IMR-90 (cell line): ENCODE results near the gene VEGFC. TPM values are rescaled to one million over a fixed set of nuclear protein-coding genes. Genes with fewer than 3 reads are reported as not detected.

Source experiments
- ATAC-seq: fragments of 200-7000 bp; cut with Tn5 transposase; 2 replicates; pipeline ENCODE4 v1.9.1; 2020; ENCODE audit warnings: low read depth, mild to moderate bottlenecking, moderate library complexity
- BruUV-seq: library from RNA; stranded (reverse); fragments of 400-500 nt; replicated peaks from 2 replicates; lab custom pipeline; 2021; lab: Mats Ljungman, UMichigan
- CTCF ChIA-PET: fragments of 300-600 bp; formaldehyde crosslinking; extraction: SDS; loops from one replicate; lab custom pipeline; 2021; ENCODE audit warnings: antibody characterized with exemption; lab: Yijun Ruan, JAX
- POLR2A ChIA-PET: fragments of 300-600 bp; sonication (Branson Sonifier 250); formaldehyde crosslinking; loops from one replicate; lab custom pipeline; 2022; ENCODE audit warnings: antibody characterized with exemption; ENCODE audit not compliant: unreplicated experiment; lab: Charles Lee
- DNase-seq: peaks from one replicate; pipeline ENCODE4 v3.0.0; 2013
- H2AFZ ChIP-seq: replicated peaks from 2 replicates; pipeline ENCODE3; 2013; ENCODE audit warnings: low read length, mild to moderate bottlenecking; ENCODE audit not compliant: poor library complexity
- H2AK5ac ChIP-seq: 2 replicates; pipeline ENCODE4 v1.6.1; 2013; ENCODE audit warnings: low read depth, low read length, inconsistent platforms
- H2AK9ac ChIP-seq: replicated peaks from 2 replicates; pipeline ENCODE3; 2013; ENCODE audit warnings: mild to moderate bottlenecking, low read depth, low read length, moderate library complexity; ENCODE audit not compliant: poor library complexity
- H2BK120ac ChIP-seq: 2 replicates; pipeline ENCODE4 v1.6.1; 2013; ENCODE audit warnings: low read depth, low read length, inconsistent platforms
- H2BK15ac ChIP-seq: 3 replicates; pipeline ENCODE4 v1.6.1; 2013; ENCODE audit warnings: low read depth, low read length, inconsistent platforms
- H2BK20ac ChIP-seq: 2 replicates; pipeline ENCODE4 v1.6.1; 2013; ENCODE audit warnings: low read depth, mild to moderate bottlenecking, inconsistent platforms, low read length, moderate library complexity
- H2BK5ac ChIP-seq: 2 replicates; pipeline ENCODE4 v1.6.1; 2013; ENCODE audit warnings: mild to moderate bottlenecking, low read depth, low read length, inconsistent platforms; ENCODE audit not compliant: poor library complexity, severe bottlenecking
- H3K14ac ChIP-seq: replicated peaks from 2 replicates; pipeline ENCODE4 v1.6.1; 2013; ENCODE audit warnings: low read depth, low read length, inconsistent platforms
- H3K18ac ChIP-seq: 2 replicates; pipeline ENCODE4 v1.6.1; 2013; ENCODE audit warnings: low read depth, low read length, control low read depth
- H3K23ac ChIP-seq: 2 replicates; pipeline ENCODE4 v1.6.1; 2013; ENCODE audit warnings: low read depth, low read length, inconsistent platforms
- H3K27ac ChIP-seq: 2 replicates; pipeline ENCODE4 v1.5.1; 2013; ENCODE audit warnings: mild to moderate bottlenecking, control low read depth, low read length; ENCODE audit not compliant: insufficient read depth
- H3K27me3 ChIP-seq: 2 replicates; pipeline ENCODE4 v1.6.1; 2013; ENCODE audit warnings: low read length; ENCODE audit not compliant: control insufficient read depth, insufficient read depth
- H3K36me3 ChIP-seq: 2 replicates; pipeline ENCODE4 v1.6.1; 2013; ENCODE audit warnings: low read length, mixed read lengths; ENCODE audit not compliant: control insufficient read depth, insufficient read depth
- H3K4ac ChIP-seq: 2 replicates; pipeline ENCODE4 v1.6.1; 2013; ENCODE audit warnings: low read depth, low read length, inconsistent platforms
- H3K4me1 ChIP-seq: 2 replicates; pipeline ENCODE4 v1.6.1; 2013; ENCODE audit warnings: low read length, mixed read lengths; ENCODE audit not compliant: control insufficient read depth, insufficient read depth
- H3K4me2 ChIP-seq: 2 replicates; pipeline ENCODE4 v1.6.1; 2013; ENCODE audit warnings: low read depth, mild to moderate bottlenecking, control low read depth, low read length, moderate library complexity
- H3K4me3 ChIP-seq: 2 replicates; pipeline ENCODE4 v1.5.1; 2013; ENCODE audit warnings: low read depth, mild to moderate bottlenecking, control low read depth, low read length, moderate library complexity; ENCODE audit not compliant: insufficient read depth
- H3K56ac ChIP-seq: 2 replicates; pipeline ENCODE4 v1.6.1; 2013; ENCODE audit warnings: low read length, inconsistent platforms; ENCODE audit not compliant: insufficient read depth; ENCODE audit errors: extremely low read depth
- H3K79me1 ChIP-seq, 2 experiments: 2 replicates each; pipeline ENCODE4 v1.6.1; 2013; ENCODE audit warnings: low read length in 2 of 2, inconsistent platforms in 1 of 2, low read depth in 1 of 2
- H3K9ac ChIP-seq: 2 replicates; pipeline ENCODE4 v1.6.1; 2013; ENCODE audit warnings: low read depth, low read length, control low read depth
- H3K9me1 ChIP-seq: 2 replicates; pipeline ENCODE4 v1.6.1; 2013; ENCODE audit warnings: low read length, inconsistent platforms; ENCODE audit not compliant: insufficient read depth
- H3K9me3 ChIP-seq: 2 replicates; pipeline ENCODE4 v1.6.1; 2013; ENCODE audit warnings: low read length; ENCODE audit not compliant: control insufficient read depth, insufficient read depth
- H4K20me1 ChIP-seq: 2 replicates; pipeline ENCODE4 v1.6.1; 2013; ENCODE audit warnings: low read length, inconsistent platforms; ENCODE audit not compliant: insufficient read depth
- H4K5ac ChIP-seq: 2 replicates; pipeline ENCODE4 v1.6.1; 2013; ENCODE audit warnings: mild to moderate bottlenecking, low read depth, low read length, control low read depth
- H4K8ac ChIP-seq, 2 experiments: 2 replicates each; pipeline ENCODE4 v1.6.1; 2013; ENCODE audit warnings: low read depth in 2 of 2, low read length in 2 of 2, control low read depth in 1 of 2, inconsistent platforms in 1 of 2
- H4K91ac ChIP-seq: 2 replicates; pipeline ENCODE4 v1.6.1; 2013; ENCODE audit warnings: low read depth, low read length, inconsistent platforms; ENCODE audit not compliant: insufficient read depth
- CEBPB ChIP-seq: IDR thresholded peaks from 2 replicates; pipeline ENCODE4 v1.6.1; 2012; ENCODE audit warnings: low read depth, low read length, improper control_type of control experiment
- MXI1 ChIP-seq: IDR thresholded peaks from 2 replicates; pipeline ENCODE4 v1.6.1; 2012; ENCODE audit warnings: low read depth, mild to moderate bottlenecking, low read length, moderate library complexity, borderline replicate concordance
- NFE2L2 ChIP-seq: fragments of 150-350 bp; IDR thresholded peaks from 2 replicates; pipeline ENCODE4 v1.6.1; 2016; ENCODE audit warnings: low read depth, mild to moderate bottlenecking, low read length
- USF2 ChIP-seq: fragments of 150-350 bp; IDR thresholded peaks from 2 replicates; pipeline ENCODE4 v1.6.1; 2017; ENCODE audit warnings: mild to moderate bottlenecking, antibody characterized with exemption, low read length, low read depth
- WGBS, 2 experiments: methylation state at CpG; one replicate each; pipeline versions ENCODE4 v1.1.5 to v1.1.7; 2013; ENCODE audit warnings: missing lambda C conversion rate in 2 of 2; ENCODE audit not compliant: insufficient read length in 1 of 2; ENCODE audit errors: extremely low coverage in 2 of 2; 5-methylcytosine and 5-hydroxymethylcytosine counted together
- dilution Hi-C: fragments of 300-500 bp; cut with HindIII; formaldehyde crosslinking; loops from one replicate; pipeline ENCODE4 v1.14.3; 2018; ENCODE audit warnings: low sequenced_read_pairs; ENCODE audit not compliant: unreplicated experiment
- in situ Hi-C: fragments of 300-500 bp; cut with MboI; formaldehyde crosslinking; loops from 3 replicates; pipeline ENCODE4 v1.14.3; 2019; ENCODE audit warnings: low sequenced_read_pairs, inconsistent platforms, mixed read lengths
- intact Hi-C: fragments of 100-400 bp; cut with micrococcal nuclease; formaldehyde crosslinking; loops from 2 replicates; pipeline ENCODE4 v1.10.0; 2022
- polyA plus RNA-seq, 3 experiments: library from polyadenylated mRNA; depleted of rRNA; stranded (reverse); fragments of >200 nt; gene quantifications; 2 replicates each; pipeline ENCODE4 v1.2.3, GENCODE V29; 2012; ENCODE audit warnings: low replicate concordance in 1 of 3
- total RNA-seq: library from RNA; depleted of rRNA; stranded (reverse); fragments of >200 nt; gene quantifications from 2 replicates; pipeline ENCODE4 v1.2.3, GENCODE V29; 2012

Gene VEGFC
- total and polyA plus RNA-seq, 2 of the 4 experiments (the other 2 are of a cell fraction), result 22.9 to 49.7 TPM

GRCh38 chr4:176680668-176681180 is 112.0 kb downstream of the VEGFC start:
- Histone ChIP-seq H3K23ac (no peak overlapping the region), H2BK20ac (no peak overlapping the region), H3K4me1 (0 out of 2 replicates have a peak, but pooled peaks cover 2% of the 10 kb centered on the region), H2BK15ac (no peak overlapping the region), H2AK9ac (no peak overlapping the region), H3K27ac (no peak overlapping the region), H3K56ac (no peak overlapping the region), H3K9me1 (no peaks in the 10 kb centered on the region), H3K14ac (no peak overlapping the region), H3K27me3 (no peaks in the 10 kb centered on the region), H3K18ac (no peak overlapping the region), H3K4me3 (no peak overlapping the region), H3K9ac (no peak overlapping the region), H3K79me1 (peaks cover 12 to 26% of the 10 kb centered on the region in 2 experiments; a peak in 3 of 4 replicates), H4K91ac (no peak overlapping the region), H2AK5ac (no peak overlapping the region), H3K9me3 (no peaks in the 10 kb centered on the region), H4K5ac (no peak overlapping the region), H4K20me1 (no peaks in the 10 kb centered on the region), H2BK5ac (no peak overlapping the region), H3K36me3 (peaks cover 21% of the 10 kb centered on the region), H2BK120ac (no peak overlapping the region), H4K8ac (no peak overlapping the region), H3K4me2 (no peak overlapping the region), H3K4ac (no peak overlapping the region), H2AFZ (no peak overlapping the region)
- ChIA-PET POLR2A (no interaction called here), CTCF (interaction anchor here (0.7 kb wide), 1 partner anchor 1107 kb away, joined by 3 read pairs; no protein-coding TSS in a partner anchor)
- in situ Hi-C loops (no loop called here), intact Hi-C loops (loop anchor here (2.0 kb wide), 1 partner anchor 100 kb away; no protein-coding TSS in a partner anchor), dilution Hi-C loops (no loop called here)
- WGBS, 2 experiments, result no CpG with 5 or more reads among the region's 4 CpGs
- TF ChIP-seq NFE2L2, result no peak
- no peak for TF ChIP-seq MXI1
- TF ChIP-seq USF2, result no peak
- TF ChIP-seq CEBPB, result no peak
- no peak for ATAC-seq
- BruUV-seq, result no TSS peak
- no peak for DNase-seq
